Activated CD4-positive, alpha-beta T cell treated with anti-CD3 and anti-CD28 coated beads, Interleukin-2, amount 50 U/mL, for 48 hours (primary cell): Measurements from ENCODE around the gene LIMK1.
"Not testable (repeated sequence)": the region's sequence is repeated elsewhere in the genome, so short reads cannot be mapped to it uniquely, and the experiment has no call there.

Experiments used
- DNase-seq, 2 experiments: peaks; one replicate each; pipeline ENCODE4 v3.0.0-alpha.2; 2020

LIMK1 gene

GRCh38 chr7:74084722-74085578 is 1.3 kb downstream of the LIMK1 start:
- no peak for DNase-seq

GRCh38 chr7:74087791-74088453 is 4.3 kb downstream of the LIMK1 start:
- no peak for DNase-seq

DNA sequence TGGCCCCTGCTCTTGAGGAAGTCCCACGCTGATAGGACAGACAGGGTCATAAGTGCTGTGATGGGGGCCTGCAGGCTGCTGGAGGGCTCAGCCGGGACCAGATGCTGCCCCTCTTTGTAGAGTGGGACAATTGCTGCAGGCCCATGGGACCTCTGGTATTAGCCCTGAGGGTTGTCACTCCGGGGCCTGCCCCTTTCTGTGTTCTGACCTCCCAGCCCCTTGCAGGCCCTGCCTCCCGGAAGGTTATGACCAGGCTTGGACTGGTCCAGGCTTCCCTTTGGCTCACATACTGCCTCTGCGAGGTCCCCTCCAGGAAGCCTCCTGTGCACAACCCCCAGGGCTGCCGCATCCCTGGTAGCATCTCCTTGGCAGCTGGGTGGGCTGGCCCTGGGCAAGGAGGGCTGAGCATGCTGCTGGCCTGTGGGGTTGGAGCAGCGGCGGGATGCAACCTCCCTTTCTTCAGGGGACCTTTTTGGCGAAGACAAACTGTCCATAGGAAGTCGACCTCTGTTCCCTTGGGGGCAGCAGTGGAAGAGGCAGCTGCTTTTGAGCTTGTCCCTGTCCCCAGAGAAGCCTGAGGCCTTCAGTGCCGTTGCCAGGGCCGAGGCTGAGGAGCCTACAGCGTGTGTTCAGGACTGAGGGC is 8.8 kb downstream of the LIMK1 start:
- DNase-seq, result no peak

- DNase-seq, result no peak
Measured at GRCh38 chr7:74092964-74093471, 9.4 kb downstream of the LIMK1 start.

GRCh38 chr7:74093671-74094223 is 10.1 kb downstream of the LIMK1 start:
- no peak for DNase-seq

GRCh38 chr7:74094224-74095101 is 10.9 kb downstream of the LIMK1 start:
- DNase-seq, result peak; percentile 83 to 88

DNA sequence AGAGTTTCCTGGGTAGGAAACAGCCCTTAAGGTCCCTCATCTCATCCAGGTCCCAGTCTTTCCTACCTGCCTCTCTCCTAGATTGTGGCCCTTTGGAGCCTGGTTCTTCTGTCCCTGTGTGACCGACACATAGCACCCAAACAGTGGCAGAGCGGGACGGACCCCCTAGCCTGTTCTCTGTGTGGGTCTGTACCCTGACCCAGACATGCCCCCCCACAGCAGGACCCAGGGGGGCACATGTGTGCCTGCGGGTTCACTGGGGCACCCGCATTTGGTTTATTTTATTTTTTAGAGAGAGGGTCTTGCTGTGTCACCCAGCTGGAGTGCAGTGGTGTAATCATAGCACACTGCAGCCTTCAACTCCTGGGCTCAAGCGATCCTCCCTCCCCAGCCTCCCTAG is 11.5 kb downstream of the LIMK1 start:
- no peak for DNase-seq

DNA sequence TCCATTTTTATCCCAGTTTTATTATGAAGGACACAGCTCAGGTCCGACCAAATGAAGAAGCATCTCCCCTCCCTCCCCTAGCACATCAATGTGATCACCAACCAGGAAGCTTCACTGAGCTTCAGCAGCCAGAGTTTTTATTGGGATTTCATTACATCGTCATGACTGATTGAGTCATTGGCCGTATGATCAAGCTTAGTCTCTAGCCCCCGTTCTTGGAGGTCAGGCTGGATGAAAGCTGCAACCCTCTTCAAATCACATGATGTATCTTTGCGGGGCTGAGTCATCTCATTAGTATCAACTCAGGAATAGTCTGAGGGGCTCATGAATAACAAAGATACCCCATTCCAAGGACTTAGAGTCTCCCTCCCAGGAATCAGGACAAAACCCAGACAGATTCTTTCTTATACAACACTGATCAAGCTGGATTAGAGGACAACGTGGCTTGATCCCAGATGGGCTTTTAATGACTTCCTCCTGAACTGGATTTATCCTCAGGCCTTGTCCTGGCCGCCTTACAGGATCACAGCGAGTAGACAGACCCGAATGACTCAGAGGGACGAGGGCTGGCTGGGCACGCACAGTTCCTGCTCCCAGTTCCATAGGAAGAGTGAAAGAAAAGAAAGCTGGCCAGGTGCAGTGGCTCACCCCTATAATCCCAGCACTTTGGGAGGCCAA is 14.5 kb downstream of the LIMK1 start:
- DNase-seq, result no peak

DNA sequence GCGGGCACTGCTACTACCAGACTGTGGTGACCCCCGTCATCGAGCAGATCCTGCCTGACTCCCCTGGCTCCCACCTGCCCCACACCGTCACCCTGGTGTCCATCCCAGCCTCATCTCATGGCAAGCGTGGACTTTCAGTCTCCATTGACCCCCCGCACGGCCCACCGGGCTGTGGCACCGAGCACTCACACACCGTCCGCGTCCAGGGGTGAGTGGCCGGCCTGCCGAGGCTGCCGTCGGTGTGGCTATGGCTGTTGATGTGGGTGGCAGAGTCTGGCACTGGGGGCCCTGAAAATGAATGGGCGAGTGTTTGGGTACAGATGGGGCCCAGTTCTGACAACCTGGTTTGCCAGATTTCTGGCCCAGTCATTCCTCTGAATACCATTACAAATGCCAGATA is 15.4 kb downstream of the LIMK1 start:
- DNase-seq, result no peak

- no peak for DNase-seq
Measured at GRCh38 chr7:74101061-74101681, 17.6 kb downstream of the LIMK1 start.

GRCh38 chr7:74103219-74103772 is 19.7 kb downstream of the LIMK1 start:
- no peak for DNase-seq

DNA sequence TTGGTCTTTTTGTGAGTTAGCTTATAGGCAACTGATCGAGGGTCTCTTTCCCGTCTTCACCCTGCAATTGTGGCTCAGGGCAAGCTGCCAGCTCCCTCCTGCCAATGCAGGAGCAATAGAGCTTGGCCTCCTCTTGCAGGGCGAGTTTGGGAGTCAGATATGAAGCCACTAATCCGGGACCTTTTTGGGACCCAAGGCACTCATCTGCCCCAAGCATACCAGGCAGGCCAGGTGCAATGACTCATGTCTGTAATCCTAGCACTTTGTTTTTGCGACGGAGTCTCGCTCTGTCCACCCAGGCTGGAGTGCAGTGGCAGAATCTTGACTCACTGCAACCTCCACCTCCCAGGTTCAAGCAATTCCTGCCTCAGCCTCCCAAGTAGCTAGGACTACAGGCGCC is 21.1 kb downstream of the LIMK1 start:
- DNase-seq, result no peak

DNA sequence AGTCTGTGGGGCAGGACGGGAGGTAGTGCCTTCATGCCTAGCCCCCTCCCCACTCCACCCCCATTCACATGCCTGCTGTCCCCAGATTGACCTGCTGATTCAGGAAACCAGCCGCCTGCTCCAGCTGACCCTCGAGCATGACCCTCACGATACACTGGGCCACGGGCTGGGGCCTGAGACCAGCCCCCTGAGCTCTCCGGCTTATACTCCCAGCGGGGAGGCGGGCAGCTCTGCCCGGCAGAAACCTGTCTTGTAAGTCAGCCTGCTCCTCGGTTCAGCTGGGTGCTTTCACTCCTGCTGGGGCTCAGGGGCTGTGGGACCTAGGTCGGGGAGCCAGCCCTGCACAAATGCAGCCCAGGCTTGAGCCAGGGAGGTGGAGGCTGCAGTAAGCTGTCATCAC is 22.4 kb downstream of the LIMK1 start:
- no peak for DNase-seq

- no peak for DNase-seq
Measured at GRCh38 chr7:74106846-74107245, 23.2 kb downstream of the LIMK1 start.

GRCh38 chr7:74115326-74115725 is 31.7 kb downstream of the LIMK1 start:
- DNase-seq, result no peak

GRCh38 chr7:74116356-74116755 is 32.8 kb downstream of the LIMK1 start:
- DNase-seq, result no peak

DNA sequence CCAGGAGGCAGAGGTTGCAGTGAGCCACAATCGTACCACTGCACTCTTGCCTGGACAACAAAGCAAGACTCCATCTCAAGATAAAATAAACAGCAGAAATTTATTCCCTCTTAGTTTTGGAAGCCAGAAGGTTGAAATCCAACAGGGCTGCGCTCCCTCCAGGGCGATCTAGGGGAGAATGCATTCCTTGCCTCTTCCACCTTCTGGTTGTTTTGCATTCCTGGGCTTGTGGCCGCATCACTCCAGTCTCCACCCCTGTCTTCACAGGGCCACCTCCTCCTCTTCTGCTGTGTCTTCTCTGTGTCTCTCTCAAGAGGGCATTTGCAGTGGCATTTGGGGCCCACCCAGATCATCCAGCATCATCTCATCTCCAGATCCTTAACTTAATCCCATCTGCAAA is 36.2 kb downstream of the LIMK1 start:
- DNase-seq, result no peak

- DNase-seq, result no peak
Measured at GRCh38 chr7:74121401-74122249, 38.0 kb downstream of the LIMK1 start.

DNA sequence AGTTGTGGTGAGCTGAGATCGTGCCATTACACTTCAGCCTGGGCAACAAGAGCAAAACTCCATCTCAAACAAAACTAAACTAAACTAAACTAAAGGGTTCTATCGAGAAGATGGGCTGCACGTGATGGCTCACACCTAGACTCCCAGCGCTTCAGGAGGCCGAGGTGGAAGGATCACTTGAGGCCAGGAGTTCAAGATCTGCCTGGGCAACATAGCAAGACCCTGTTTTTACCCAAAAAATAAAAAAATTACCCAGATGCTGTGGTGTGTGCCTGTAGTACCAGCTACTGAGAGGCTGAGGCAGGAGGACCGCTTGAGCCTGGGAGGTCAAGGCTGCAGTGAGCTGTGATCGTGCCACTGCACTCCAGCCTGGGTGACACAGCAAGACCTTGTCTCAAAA is 40.3 kb downstream of the LIMK1 start:
- DNase-seq, result not testable (repeated sequence)
